ENCODE measurements around the gene LPCAT4. TPM values are rescaled to one million over a fixed set of nuclear protein-coding genes. Genes with fewer than 3 reads are reported as not detected.

The LPCAT4 gene
- total RNA-seq, 1 donor from 2014 or later, result 80.6 TPM

DNA sequence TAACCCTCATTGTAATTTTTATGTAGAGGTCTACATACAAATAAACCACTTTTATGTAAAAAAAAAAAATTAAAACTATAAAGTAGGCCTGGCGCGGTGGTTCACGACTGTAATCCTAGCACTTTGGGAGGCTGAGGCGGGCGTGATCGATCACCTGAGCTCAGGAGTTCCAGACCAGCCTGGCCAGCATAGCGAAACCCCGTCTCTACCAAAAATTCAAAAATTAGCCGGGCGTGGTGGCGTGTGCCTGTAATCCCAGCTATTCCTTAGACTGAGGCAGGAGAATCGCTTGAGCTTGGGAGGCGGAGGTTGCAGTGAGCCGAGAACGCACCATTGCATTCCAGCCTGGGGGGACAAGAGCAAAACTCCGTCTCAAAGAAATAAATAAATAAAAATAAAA lies 28.6 kb downstream of the LPCAT4 start:
- intact Hi-C loops (cut with micrococcal nuclease), result no loop called here
- H3K27me3 ChIP-seq (ENCODE audit: low read depth), result no peaks in the 10 kb centered on the region
- peak overlapping the region; percentile 86 for H3K4me3 ChIP-seq
- DNase-seq, result no peak
- H3K27ac ChIP-seq (replicated peaks), result peak overlapping the region; percentile 94
- H3K9me3 ChIP-seq (replicated peaks), result no peaks in the 10 kb centered on the region
- TF ChIP-seq, protein P1, sequence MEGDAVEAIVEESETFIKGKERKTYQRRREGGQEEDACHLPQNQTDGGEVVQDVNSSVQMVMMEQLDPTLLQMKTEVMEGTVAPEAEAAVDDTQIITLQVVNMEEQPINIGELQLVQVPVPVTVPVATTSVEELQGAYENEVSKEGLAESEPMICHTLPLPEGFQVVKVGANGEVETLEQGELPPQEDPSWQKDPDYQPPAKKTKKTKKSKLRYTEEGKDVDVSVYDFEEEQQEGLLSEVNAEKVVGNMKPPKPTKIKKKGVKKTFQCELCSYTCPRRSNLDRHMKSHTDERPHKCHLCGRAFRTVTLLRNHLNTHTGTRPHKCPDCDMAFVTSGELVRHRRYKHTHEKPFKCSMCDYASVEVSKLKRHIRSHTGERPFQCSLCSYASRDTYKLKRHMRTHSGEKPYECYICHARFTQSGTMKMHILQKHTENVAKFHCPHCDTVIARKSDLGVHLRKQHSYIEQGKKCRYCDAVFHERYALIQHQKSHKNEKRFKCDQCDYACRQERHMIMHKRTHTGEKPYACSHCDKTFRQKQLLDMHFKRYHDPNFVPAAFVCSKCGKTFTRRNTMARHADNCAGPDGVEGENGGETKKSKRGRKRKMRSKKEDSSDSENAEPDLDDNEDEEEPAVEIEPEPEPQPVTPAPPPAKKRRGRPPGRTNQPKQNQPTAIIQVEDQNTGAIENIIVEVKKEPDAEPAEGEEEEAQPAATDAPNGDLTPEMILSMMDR (IDR thresholded peaks at IDR 0.05; ENCODE audit: borderline replicate concordance), result no peak
- peaks cover 73% of the 10 kb centered on the region for H3K4me1 ChIP-seq
- peaks cover 19% of the 10 kb centered on the region for H3K36me3 ChIP-seq

DNA sequence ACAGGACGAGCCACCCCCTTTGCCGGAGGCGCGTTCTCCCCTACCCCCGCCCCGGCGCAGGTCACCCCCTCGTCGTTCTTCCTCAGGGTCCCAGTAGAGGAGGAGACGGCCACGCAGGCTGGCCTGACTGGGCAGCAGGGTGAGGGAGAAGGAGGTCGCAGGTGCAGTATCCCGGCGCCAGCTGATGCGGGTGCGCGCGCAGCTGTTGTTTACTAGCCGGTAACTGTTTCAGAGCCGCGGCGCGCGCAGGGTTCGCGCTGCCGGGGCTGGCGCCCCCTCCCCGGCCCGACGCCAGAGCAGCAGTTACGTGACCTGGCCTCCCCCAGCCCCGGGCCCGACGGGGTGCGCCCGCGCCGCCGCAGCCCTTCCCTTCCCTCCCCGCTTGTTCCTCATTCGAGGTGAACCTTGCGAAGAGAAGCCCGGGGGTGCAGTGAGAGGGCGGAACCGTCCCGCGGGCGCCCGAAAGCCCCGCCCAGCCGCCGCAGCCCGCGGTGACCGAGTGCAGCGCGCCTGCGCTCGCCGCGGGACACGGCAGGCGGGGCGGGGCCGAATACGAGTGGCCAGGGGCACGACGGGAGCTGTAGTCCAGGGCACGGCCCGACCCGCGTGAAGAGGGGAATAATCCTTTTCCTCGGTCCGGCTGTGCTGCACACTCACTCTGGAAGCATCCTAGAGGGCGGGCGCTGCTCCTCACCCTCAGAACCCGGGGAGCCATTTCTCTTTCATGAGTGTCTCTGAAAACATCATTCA lies 29.3 kb downstream of the LPCAT4 start, which contains the start of gene SLC12A6:
Gene SLC12A6 (minus strand): TSS at position 225 of the 750 bp plus-strand sequence. CDS start 1,101 bp downstream, outside the sequence.
- H3K36me3 ChIP-seq, result peaks cover 19% of the 10 kb centered on the region
- H3K4me1 ChIP-seq, result peaks cover 75% of the 10 kb centered on the region
- H3K9me3 ChIP-seq (replicated peaks), result no peaks in the 10 kb centered on the region
- H3K4me3 ChIP-seq, result peak within 1 kb of the TSS; percentile 86
- H3K27ac ChIP-seq (replicated peaks), result peak within 1 kb of the TSS; percentile 94
- no peaks in the 10 kb centered on the region for H3K27me3 ChIP-seq (ENCODE audit: low read depth)
- TF ChIP-seq, protein P1 (IDR thresholded peaks at IDR 0.05; ENCODE audit: borderline replicate concordance), result no peak
- DNase-seq, result peak; percentile 91
- intact Hi-C loops (cut with micrococcal nuclease), result no loop called here

DNA sequence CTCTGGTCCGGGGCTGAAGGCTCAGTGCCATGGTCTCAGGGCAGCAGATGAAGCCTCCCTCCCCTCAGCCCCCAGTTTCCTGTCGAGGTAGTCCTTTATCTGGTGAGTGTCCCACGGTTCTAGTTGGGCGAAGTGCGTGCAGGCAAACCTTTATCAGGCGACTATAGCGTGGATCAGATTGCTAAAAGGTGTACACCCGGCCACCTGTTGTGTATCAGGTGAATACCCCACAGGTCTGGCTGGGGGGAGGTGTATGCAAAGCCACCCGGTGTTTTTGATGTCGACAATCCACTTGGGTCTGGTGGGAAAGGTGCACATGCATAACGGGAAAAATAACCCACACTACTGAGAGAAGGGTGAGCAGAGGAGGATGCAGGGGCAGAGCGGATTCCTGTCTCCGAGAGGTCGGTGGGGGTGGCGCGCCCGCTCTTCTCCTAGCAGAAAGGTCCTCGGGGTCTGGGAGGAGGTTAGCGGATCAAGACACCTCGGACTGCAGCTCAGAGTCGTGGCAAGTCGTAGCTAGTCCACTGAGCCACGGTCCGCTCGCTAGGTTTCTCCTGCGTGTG lies 29.9 kb downstream of the LPCAT4 start:
- TF ChIP-seq, protein P1 (IDR thresholded peaks at IDR 0.05; ENCODE audit: borderline replicate concordance), result no peak
- no peaks in the 10 kb centered on the region for H3K9me3 ChIP-seq (replicated peaks)
- H3K27ac ChIP-seq (replicated peaks), result peak overlapping the region; percentile 94
- DNase-seq, result no peak
- H3K4me1 ChIP-seq, result peaks cover 68% of the 10 kb centered on the region
- H3K4me3 ChIP-seq, result peak overlapping the region; percentile 86
- intact Hi-C loops (cut with micrococcal nuclease), result no loop called here
- H3K27me3 ChIP-seq (ENCODE audit: low read depth), result no peaks in the 10 kb centered on the region
- H3K36me3 ChIP-seq, result peaks cover 24% of the 10 kb centered on the region

DNA sequence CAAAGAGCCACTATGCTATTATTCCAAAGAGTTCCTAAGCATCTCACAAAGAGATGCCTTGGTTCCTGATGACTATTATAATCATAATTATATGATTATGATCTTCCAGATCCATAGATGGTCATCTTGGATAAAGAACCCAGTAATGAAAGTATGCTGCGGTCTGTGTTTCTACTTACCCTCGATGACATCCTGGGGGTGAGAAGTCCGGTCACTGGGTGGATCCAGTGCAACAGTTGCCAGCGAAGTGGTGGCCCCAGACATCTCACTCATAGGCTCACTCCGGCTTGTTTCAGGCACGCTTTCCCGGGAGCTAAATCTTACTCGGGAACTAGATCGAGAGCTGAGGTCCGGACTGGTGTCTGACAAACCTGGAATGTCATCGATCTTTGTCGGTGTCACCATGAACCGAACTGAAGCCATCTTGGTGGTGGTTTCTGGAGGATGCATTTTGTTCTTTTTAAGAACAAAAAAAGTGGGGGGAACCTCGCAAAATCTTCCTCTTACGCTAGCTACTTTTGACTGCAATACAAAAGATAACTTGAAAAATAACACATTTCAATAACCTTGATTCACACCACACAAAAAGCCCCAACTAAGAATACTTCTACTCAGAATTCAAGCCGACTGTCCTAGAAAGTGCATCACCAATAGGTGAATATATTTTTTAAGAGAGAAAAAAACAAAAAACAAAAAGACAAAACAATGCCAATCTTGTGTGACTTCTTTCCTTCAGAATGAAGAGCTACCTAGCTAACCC lies 30.6 kb downstream of the LPCAT4 start:
- TF ChIP-seq, protein P1 (IDR thresholded peaks at IDR 0.05; ENCODE audit: borderline replicate concordance), result no peak
- peaks cover 20% of the 10 kb centered on the region for H3K36me3 ChIP-seq
- peak overlapping the region; percentile 94 for H3K27ac ChIP-seq (replicated peaks)
- peaks cover 65% of the 10 kb centered on the region for H3K4me1 ChIP-seq
- H3K4me3 ChIP-seq, result peak overlapping the region; percentile 86
- intact Hi-C loops (cut with micrococcal nuclease), result no loop called here
- no peaks in the 10 kb centered on the region for H3K27me3 ChIP-seq (ENCODE audit: low read depth)
- DNase-seq, result no peak
- no peaks in the 10 kb centered on the region for H3K9me3 ChIP-seq (replicated peaks)

DNA sequence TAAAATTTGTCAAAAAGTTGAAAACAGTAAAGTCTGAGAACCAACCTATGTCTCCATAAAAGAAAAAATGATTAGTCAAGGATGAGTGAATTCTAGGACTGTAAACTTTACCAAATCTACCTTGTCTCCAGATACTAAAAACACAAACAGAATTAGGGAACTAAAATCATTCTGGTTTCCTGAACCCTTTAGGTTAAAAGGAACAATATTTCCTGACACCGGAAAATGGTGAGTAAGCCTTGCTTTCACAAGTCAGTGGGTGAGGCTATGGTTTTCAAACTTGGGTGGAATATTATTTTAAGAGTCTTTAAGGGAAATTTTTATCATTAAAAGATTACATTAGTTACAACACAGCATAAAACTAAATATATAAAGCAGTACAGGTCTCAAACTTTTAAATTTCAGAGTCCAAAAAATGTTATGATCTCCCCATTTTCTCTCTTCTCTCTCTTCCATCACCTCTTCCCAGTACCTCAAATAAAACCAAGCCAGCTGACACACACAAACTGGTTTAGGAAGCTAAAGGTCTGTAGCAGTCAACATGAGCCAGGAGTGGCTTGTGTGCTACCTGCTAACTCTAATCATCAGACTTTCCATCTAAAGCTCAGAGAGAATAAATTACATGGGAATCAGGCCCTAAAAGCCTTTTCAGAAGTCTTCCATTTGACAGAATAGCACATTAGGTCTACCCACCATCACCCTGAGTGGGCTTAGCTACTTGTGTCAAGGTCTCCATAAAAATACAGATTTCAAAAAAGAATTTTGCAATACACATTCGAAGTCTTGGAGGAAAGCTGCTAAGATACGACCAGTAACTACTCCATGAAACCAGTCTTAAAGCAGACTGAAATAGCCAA lies 31.6 kb downstream of the LPCAT4 start:
- DNase-seq, result no peak
- intact Hi-C loops (cut with micrococcal nuclease), result no loop called here
- peaks cover 57% of the 10 kb centered on the region for H3K4me1 ChIP-seq
- H3K36me3 ChIP-seq, result peaks cover 10% of the 10 kb centered on the region
- H3K4me3 ChIP-seq, result peak overlapping the region; percentile 86
- no peaks in the 10 kb centered on the region for H3K27me3 ChIP-seq (ENCODE audit: low read depth)
- H3K9me3 ChIP-seq (replicated peaks), result no peaks in the 10 kb centered on the region
- TF ChIP-seq, protein P1 (IDR thresholded peaks at IDR 0.05; ENCODE audit: borderline replicate concordance), result no peak
- H3K27ac ChIP-seq (replicated peaks), result peak overlapping the region; percentile 94
